NCI-H2227 treated with DMSO at 0.1 percent for 48 hours (cell line): ENCODE measurements around the gene C2CD3.
"Not testable (repeated sequence)": the region's sequence is repeated elsewhere in the genome, so short reads cannot be mapped to it uniquely, and the experiment has no call there.

Experiments used
- DNase-seq: peaks from one replicate; lab custom pipeline; 2025; lab: John Stamatoyannopoulos, UW

The C2CD3 gene

GRCh38 chr11:74069146-74070046 is 101.4 kb downstream of the C2CD3 start:
- no peak for DNase-seq

- DNase-seq, result not testable (repeated sequence)
These were observed 104.1 kb downstream of the C2CD3 start for GRCh38 chr11:74066663-74067062.

- not testable (repeated sequence) for DNase-seq
These were observed 105.3 kb downstream of the C2CD3 start for GRCh38 chr11:74065534-74065933.

GRCh38 chr11:74063628-74064027 is 107.2 kb downstream of the C2CD3 start:
- not testable (repeated sequence) for DNase-seq

GRCh38 chr11:74061599-74061998 is 109.2 kb downstream of the C2CD3 start:
- not testable (repeated sequence) for DNase-seq

GRCh38 chr11:74057249-74058151 is 113.3 kb downstream of the C2CD3 start:
- DNase-seq, result no peak

GRCh38 chr11:74055938-74056337 is 114.9 kb downstream of the C2CD3 start:
- DNase-seq, result no peak

GRCh38 chr11:74050465-74050864 is 120.3 kb downstream of the C2CD3 start:
- no peak for DNase-seq

GRCh38 chr11:74048993-74049392 is 121.8 kb downstream of the C2CD3 start:
- no peak for DNase-seq

- DNase-seq, result no peak
These were observed 126.3 kb downstream of the C2CD3 start for GRCh38 chr11:74044538-74044937.

- DNase-seq, result no peak
These were observed 127.4 kb downstream of the C2CD3 start for GRCh38 chr11:74043450-74043849.

GRCh38 chr11:74037309-74037708 is 133.5 kb downstream of the C2CD3 start:
- no peak for DNase-seq

- DNase-seq, result no peak
These were observed 135.5 kb downstream of the C2CD3 start for GRCh38 chr11:74035264-74035663.

GRCh38 chr11:74033046-74033445 is 137.8 kb downstream of the C2CD3 start:
- no peak for DNase-seq

- DNase-seq, result no peak
These were observed 139.8 kb downstream of the C2CD3 start for GRCh38 chr11:74030723-74031676.

GRCh38 chr11:74025467-74026166 is 145.2 kb downstream of the C2CD3 start:
- DNase-seq, result no peak

GRCh38 chr11:74024261-74025029 is 146.4 kb downstream of the C2CD3 start:
- DNase-seq, result no peak

GRCh38 chr11:74023276-74023675 is 147.5 kb downstream of the C2CD3 start:
- no peak for DNase-seq

- DNase-seq, result no peak
These were observed 148.3 kb downstream of the C2CD3 start for GRCh38 chr11:74022546-74022945.

GRCh38 chr11:74021998-74022397 is 148.8 kb downstream of the C2CD3 start:
- DNase-seq, result no peak
